ENCODE data around the gene UBR3. TPM values are rescaled to one million over a fixed set of nuclear protein-coding genes. Genes with fewer than 3 reads are reported as not detected.
A peak's percentile ranks its signal among the peaks of the same experiment; 100 is the strongest.

UBR3 gene
- total and polyA plus RNA-seq, 2 of the 4 experiments (the other 2 are of a cell fraction), result 10.0 to 33.9 TPM

GRCh38 chr2:170022692-170023091, 195.4 kb downstream of the UBR3 start:
- Histone ChIP-seq H3K56ac (ENCODE audit: extremely low read depth, insufficient read depth, low read length) (no peak overlapping the region), H2AK5ac (ENCODE audit: low read depth, low read length) (no peak overlapping the region), H3K9ac (ENCODE audit: low read depth, low read length) (no peak overlapping the region), H3K18ac (ENCODE audit: low read depth, low read length) (no peak overlapping the region), H3K14ac (replicated peaks; ENCODE audit: low read depth, low read length) (no peak overlapping the region), H4K20me1 (ENCODE audit: insufficient read depth, low read length) (no peaks in the 10 kb centered on the region), H2AK9ac (replicated peaks; ENCODE audit: low read depth, low read length, poor library complexity) (no peak overlapping the region), H3K27me3 (ENCODE audit: control insufficient read depth, insufficient read depth, low read length) (no peaks in the 10 kb centered on the region), H2BK120ac (ENCODE audit: low read depth, low read length) (no peak overlapping the region), H3K4me2 (ENCODE audit: low read depth, low read length) (no peak overlapping the region), H3K23ac (ENCODE audit: low read depth, low read length) (no peak overlapping the region), H3K4me1 (ENCODE audit: control insufficient read depth, insufficient read depth, low read length) (no peaks in the 10 kb centered on the region), H3K27ac (ENCODE audit: insufficient read depth, low read length) (no peak overlapping the region), H2AFZ (replicated peaks; ENCODE audit: low read length, poor library complexity) (no peak overlapping the region), H2BK15ac (ENCODE audit: low read depth, low read length) (no peak overlapping the region), H3K4ac (ENCODE audit: low read depth, low read length) (no peak overlapping the region), H2BK5ac (ENCODE audit: low read depth, low read length, poor library complexity, severe bottlenecking) (no peak overlapping the region), H4K8ac (ENCODE audit: low read depth in 2 of 2, low read length in 2 of 2) (no peak overlapping the region), H3K36me3 (ENCODE audit: control insufficient read depth, insufficient read depth, low read length) (no peaks in the 10 kb centered on the region; the same call in 1 of the 2 replicates), H4K91ac (ENCODE audit: insufficient read depth, low read depth, low read length) (no peak overlapping the region), H3K9me3 (ENCODE audit: control insufficient read depth, insufficient read depth, low read length) (no peaks in the 10 kb centered on the region), H3K79me1 (ENCODE audit: low read depth in 1 of 2, low read length in 2 of 2) (peaks cover 0 to 6% of the 10 kb centered on the region in 2 experiments; a peak in 3 of 4 replicates), H2BK20ac (ENCODE audit: low read depth, low read length) (no peak overlapping the region), H3K4me3 (ENCODE audit: insufficient read depth, low read depth, low read length) (no peak overlapping the region), H4K5ac (ENCODE audit: low read depth, low read length) (no peak overlapping the region), H3K9me1 (ENCODE audit: insufficient read depth, low read length) (no peaks in the 10 kb centered on the region)
- dilution Hi-C loops (cut with HindIII; ENCODE audit: low sequenced_read_pairs, unreplicated experiment), result no loop called here
- TF ChIP-seq CHD1 (IDR thresholded peaks at IDR 0.05; ENCODE audit: low read depth, low read length), result no peak
- 0 out of 2 replicates have a peak, but pooled peaks have one; percentile 10 for TF ChIP-seq FOS (IDR thresholded peaks at IDR 0.05; ENCODE audit: low read depth, low read length)
- DNase-seq (peak; percentile 89), ATAC-seq (ENCODE audit: low read depth) (peak; percentile 82)
- BruUV-seq (replicated peaks), result no TSS peak
- in situ Hi-C loops (cut with MboI; ENCODE audit: low sequenced_read_pairs), result no loop called here
- intact Hi-C loops (cut with micrococcal nuclease), result no loop called here
- ChIA-PET POLR2A (ENCODE audit: unreplicated experiment) (no interaction called here), CTCF (interaction anchor here (0.6 kb wide), 1 partner anchor 136 kb away, joined by 3 read pairs; no protein-coding TSS in a partner anchor)
